Measurements from ENCODE around the gene RIPOR3.
A peak's percentile ranks its signal among the peaks of the same experiment; 100 is the strongest.
"Not testable (repeated sequence)": the region's sequence is repeated elsewhere in the genome, so short reads cannot be mapped to it uniquely, and the experiment has no call there.

Gene RIPOR3

GRCh38 chr20:50699688-50700087 is 8.3 kb upstream of the RIPOR3 start:
- Mint-ChIP-seq H3K27ac (no peak overlapping the region), H3K4me3 (no peak overlapping the region), H3K27me3 (peaks cover 5% of the 10 kb centered on the region), H3K4me1 (ENCODE audit: low read depth) (no peaks in the 10 kb centered on the region), H3K9me3 (no peaks in the 10 kb centered on the region), H3K36me3 (ENCODE audit: low read depth) (no peaks in the 10 kb centered on the region)
- DNase-seq, result no peak

GRCh38 chr20:50698255-50698654 is 6.9 kb upstream of the RIPOR3 start:
- H3K9me3 Mint-ChIP-seq; H3K27me3 Mint-ChIP-seq; H3K27ac Mint-ChIP-seq; H3K36me3 Mint-ChIP-seq (ENCODE audit: low read depth); H3K4me1 Mint-ChIP-seq (ENCODE audit: low read depth); DNase-seq; H3K4me3 Mint-ChIP-seq: not testable (repeated sequence)

- Mint-ChIP-seq H3K36me3 (ENCODE audit: low read depth) (no peaks in the 10 kb centered on the region), H3K27me3 (peaks cover 32% of the 10 kb centered on the region), H3K9me3 (no peaks in the 10 kb centered on the region), H3K4me1 (ENCODE audit: low read depth) (peaks cover 11% of the 10 kb centered on the region), H3K4me3 (no peak overlapping the region), H3K27ac (no peak overlapping the region)
- no peak for DNase-seq
These were observed 4.0 kb upstream of the RIPOR3 start for GRCh38 chr20:50695135-50695872.

- Mint-ChIP-seq H3K27me3 (peaks cover 39% of the 10 kb centered on the region), H3K9me3 (no peaks in the 10 kb centered on the region), H3K4me1 (ENCODE audit: low read depth) (peaks cover 11% of the 10 kb centered on the region), H3K27ac (no peak overlapping the region), H3K4me3 (no peak overlapping the region), H3K36me3 (ENCODE audit: low read depth) (no peaks in the 10 kb centered on the region)
- DNase-seq, result no peak
These were observed 3.2 kb upstream of the RIPOR3 start for GRCh38 chr20:50694379-50695134.

GRCh38 chr20:50693001-50693400 is 1.7 kb upstream of the RIPOR3 start:
- H3K9me3 Mint-ChIP-seq, result no peaks in the 10 kb centered on the region
- no peak for DNase-seq
- no peak overlapping the region for H3K27ac Mint-ChIP-seq
- peaks cover 47% of the 10 kb centered on the region for H3K27me3 Mint-ChIP-seq
- peaks cover 11% of the 10 kb centered on the region for H3K4me1 Mint-ChIP-seq (ENCODE audit: low read depth)
- H3K4me3 Mint-ChIP-seq, result no peak overlapping the region
- H3K36me3 Mint-ChIP-seq (ENCODE audit: low read depth), result no peaks in the 10 kb centered on the region

- DNase-seq, result no peak
- no peaks in the 10 kb centered on the region for H3K9me3 Mint-ChIP-seq
These were observed 1.2 kb upstream of the RIPOR3 start for GRCh38 chr20:50692552-50692933.

GRCh38 chr20:50691573-50692551 is 520 bp upstream of the RIPOR3 start:
- H3K4me1 Mint-ChIP-seq (ENCODE audit: low read depth), result peaks cover 11% of the 10 kb centered on the region
- H3K4me3 Mint-ChIP-seq, result peak overlapping the region; percentile 3
- peaks cover 46% of the 10 kb centered on the region for H3K27me3 Mint-ChIP-seq

More at GRCh38 chr20:50692552-50692933, 1.2 kb upstream of the RIPOR3 start:
- H3K27ac Mint-ChIP-seq, result no peak overlapping the region
- H3K4me3 Mint-ChIP-seq, result no peak overlapping the region
- peaks cover 11% of the 10 kb centered on the region for H3K4me1 Mint-ChIP-seq (ENCODE audit: low read depth)
- H3K36me3 Mint-ChIP-seq (ENCODE audit: low read depth), result no peaks in the 10 kb centered on the region
- peaks cover 46% of the 10 kb centered on the region for H3K27me3 Mint-ChIP-seq

GRCh38 chr20:50689864-50690649 is 1.3 kb downstream of the RIPOR3 start:
- Mint-ChIP-seq H3K27me3 (peaks cover 46% of the 10 kb centered on the region), H3K4me1 (ENCODE audit: low read depth) (peaks cover 11% of the 10 kb centered on the region), H3K27ac (no peak overlapping the region), H3K36me3 (ENCODE audit: low read depth) (no peaks in the 10 kb centered on the region), H3K4me3 (no peak overlapping the region), H3K9me3 (no peaks in the 10 kb centered on the region)
- no peak for DNase-seq

More at GRCh38 chr20:50691573-50692551, 520 bp upstream of the RIPOR3 start:
- no peaks in the 10 kb centered on the region for H3K36me3 Mint-ChIP-seq (ENCODE audit: low read depth)
- no peak for DNase-seq
- H3K27ac Mint-ChIP-seq, result no peak overlapping the region
- H3K9me3 Mint-ChIP-seq, result no peaks in the 10 kb centered on the region

- Mint-ChIP-seq H3K4me3 (no peak overlapping the region), H3K9me3 (no peaks in the 10 kb centered on the region), H3K27me3 (peaks cover 43% of the 10 kb centered on the region), H3K4me1 (ENCODE audit: low read depth) (peaks cover 11% of the 10 kb centered on the region), H3K27ac (no peak overlapping the region), H3K36me3 (ENCODE audit: low read depth) (no peaks in the 10 kb centered on the region)
- no peak for DNase-seq
These were observed 2.9 kb downstream of the RIPOR3 start for GRCh38 chr20:50688256-50688975.

GRCh38 chr20:50686821-50687220 is 4.5 kb downstream of the RIPOR3 start:
- no peak for DNase-seq
- Mint-ChIP-seq H3K36me3 (ENCODE audit: low read depth) (no peaks in the 10 kb centered on the region), H3K9me3 (no peaks in the 10 kb centered on the region), H3K27ac (no peak overlapping the region), H3K4me1 (ENCODE audit: low read depth) (peaks cover 10% of the 10 kb centered on the region), H3K27me3 (peaks cover 31% of the 10 kb centered on the region), H3K4me3 (no peak overlapping the region)

GRCh38 chr20:50683570-50683969 is 7.8 kb downstream of the RIPOR3 start:
- Mint-ChIP-seq H3K4me3 (no peak overlapping the region), H3K9me3 (no peaks in the 10 kb centered on the region), H3K27ac (no peak overlapping the region), H3K36me3 (ENCODE audit: low read depth) (no peaks in the 10 kb centered on the region), H3K4me1 (ENCODE audit: low read depth) (no peaks in the 10 kb centered on the region), H3K27me3 (peaks cover 3% of the 10 kb centered on the region)
- no peak for DNase-seq

GRCh38 chr20:50682947-50683530 is 8.3 kb downstream of the RIPOR3 start:
- H3K36me3 Mint-ChIP-seq (ENCODE audit: low read depth), result no peaks in the 10 kb centered on the region
- H3K4me3 Mint-ChIP-seq, result no peak overlapping the region
- no peaks in the 10 kb centered on the region for H3K27me3 Mint-ChIP-seq
- H3K9me3 Mint-ChIP-seq, result no peaks in the 10 kb centered on the region
- no peak for DNase-seq
- no peaks in the 10 kb centered on the region for H3K4me1 Mint-ChIP-seq (ENCODE audit: low read depth)
- H3K27ac Mint-ChIP-seq, result no peak overlapping the region

GRCh38 chr20:50682065-50682464 is 9.3 kb downstream of the RIPOR3 start:
- Mint-ChIP-seq H3K4me3 (no peak overlapping the region), H3K4me1 (ENCODE audit: low read depth) (no peaks in the 10 kb centered on the region), H3K27me3 (no peaks in the 10 kb centered on the region), H3K27ac (no peak overlapping the region), H3K36me3 (ENCODE audit: low read depth) (no peaks in the 10 kb centered on the region), H3K9me3 (no peaks in the 10 kb centered on the region)
- DNase-seq, result no peak

Data from activated T-cell treated with anti-CD3 and anti-CD28 coated beads, Interleukin-2, amount 50 U/mL, for 24 hours (primary cell).